Suprapubic skin (tissue), 4 donors: ENCODE data around the gene C1QTNF8. TPM values are rescaled to one million over a fixed set of nuclear protein-coding genes. Genes with fewer than 3 reads are reported as not detected.

Experiments
- DNase-seq, 2 donors: peaks; one replicate each; pipeline ENCODE4 v3.0.0-alpha.2; 2019; ENCODE audit warnings: low spot score in 2 of 2
- H3K27ac ChIP-seq: fragments of 200-600 bp; sonication (generic); one replicate; pipeline ENCODE4 v1.5.1; 2019
- H3K27me3 ChIP-seq: fragments of 200-600 bp; sonication (generic); one replicate; pipeline ENCODE4 v1.5.1; 2019
- H3K36me3 ChIP-seq: fragments of 200-600 bp; sonication (generic); one replicate; pipeline ENCODE4 v1.5.1; 2019
- H3K4me1 ChIP-seq: fragments of 200-600 bp; sonication (generic); one replicate; pipeline ENCODE4 v1.5.1; 2019
- H3K4me3 ChIP-seq: fragments of 200-600 bp; sonication (generic); one replicate; pipeline ENCODE4 v1.5.1; 2019; ENCODE audit warnings: mild to moderate bottlenecking
- H3K9me3 ChIP-seq: fragments of 200-600 bp; sonication (generic); one replicate; pipeline ENCODE4 v1.5.1; 2019
- EP300 ChIP-seq: sonication (generic); formaldehyde crosslinking; IDR thresholded peaks from one replicate; pipeline ENCODE4 v1.6.1; 2017; ENCODE audit warnings: antibody characterized with exemption
- POLR2A ChIP-seq, 2 donors: fragments of 450-650 bp; IDR thresholded peaks; one replicate each; pipeline ENCODE4 v1.6.1; 2017; ENCODE audit warnings: antibody characterized with exemption in 2 of 2, mild to moderate bottlenecking in 2 of 2, moderate library complexity in 2 of 2
- POLR2AphosphoS5 ChIP-seq, 3 donors: sonication (generic); formaldehyde crosslinking; IDR thresholded peaks; one replicate each; pipeline ENCODE4 v1.6.1; 2017; ENCODE audit warnings: antibody characterized with exemption in 3 of 3
- WGBS: methylation state at CpG from one replicate; pipeline ENCODE4 v1.1.5; 2018; 5-methylcytosine and 5-hydroxymethylcytosine counted together
- total RNA-seq, 4 donors: library from RNA; depleted of rRNA; stranded (reverse); fragments of >200 nt; gene quantifications; one replicate each; pipeline ENCODE4 v1.1.0, GENCODE V29; 2016
- TF ChIP-seq, protein P1 (sequence below), 2 donors: fragments of 200-600 bp in 1 of 2; fragments of 450-650 bp in 1 of 2; sonication (generic) in 1 of 2; IDR thresholded peaks; one replicate each; pipeline ENCODE4 v1.5.1; 2016 to 2019; ENCODE audit warnings: antibody characterized with exemption in 2 of 2, mild to moderate bottlenecking in 1 of 2, moderate library complexity in 1 of 2

C1QTNF8 gene
- total RNA-seq, 4 donors from 2014 or later, result not detected

- H3K27me3 ChIP-seq, result peaks cover 91% of the 10 kb centered on the region
- no peak overlapping the region for H3K27ac ChIP-seq
- DNase-seq, result no peak
- no peak overlapping the region for H3K4me3 ChIP-seq
- H3K4me1 ChIP-seq, result no peaks in the 10 kb centered on the region
- H3K9me3 ChIP-seq, result no peaks in the 10 kb centered on the region
- WGBS, result 45% methylated on average over 2 of the region's 19 CpGs
- TF ChIP-seq, protein P1, sequence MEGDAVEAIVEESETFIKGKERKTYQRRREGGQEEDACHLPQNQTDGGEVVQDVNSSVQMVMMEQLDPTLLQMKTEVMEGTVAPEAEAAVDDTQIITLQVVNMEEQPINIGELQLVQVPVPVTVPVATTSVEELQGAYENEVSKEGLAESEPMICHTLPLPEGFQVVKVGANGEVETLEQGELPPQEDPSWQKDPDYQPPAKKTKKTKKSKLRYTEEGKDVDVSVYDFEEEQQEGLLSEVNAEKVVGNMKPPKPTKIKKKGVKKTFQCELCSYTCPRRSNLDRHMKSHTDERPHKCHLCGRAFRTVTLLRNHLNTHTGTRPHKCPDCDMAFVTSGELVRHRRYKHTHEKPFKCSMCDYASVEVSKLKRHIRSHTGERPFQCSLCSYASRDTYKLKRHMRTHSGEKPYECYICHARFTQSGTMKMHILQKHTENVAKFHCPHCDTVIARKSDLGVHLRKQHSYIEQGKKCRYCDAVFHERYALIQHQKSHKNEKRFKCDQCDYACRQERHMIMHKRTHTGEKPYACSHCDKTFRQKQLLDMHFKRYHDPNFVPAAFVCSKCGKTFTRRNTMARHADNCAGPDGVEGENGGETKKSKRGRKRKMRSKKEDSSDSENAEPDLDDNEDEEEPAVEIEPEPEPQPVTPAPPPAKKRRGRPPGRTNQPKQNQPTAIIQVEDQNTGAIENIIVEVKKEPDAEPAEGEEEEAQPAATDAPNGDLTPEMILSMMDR (IDR thresholded peaks at IDR 0.05), result no peak
- TF ChIP-seq EP300 (no peak), POLR2A (IDR thresholded peaks at IDR 0.05) (no peak), POLR2AphosphoS5 (IDR thresholded peaks at IDR 0.05) (no peak)
- H3K36me3 ChIP-seq, result no peaks in the 10 kb centered on the region
Observed at GRCh38 chr16:1119129-1119528, 23.1 kb upstream of the C1QTNF8 start.

DNA sequence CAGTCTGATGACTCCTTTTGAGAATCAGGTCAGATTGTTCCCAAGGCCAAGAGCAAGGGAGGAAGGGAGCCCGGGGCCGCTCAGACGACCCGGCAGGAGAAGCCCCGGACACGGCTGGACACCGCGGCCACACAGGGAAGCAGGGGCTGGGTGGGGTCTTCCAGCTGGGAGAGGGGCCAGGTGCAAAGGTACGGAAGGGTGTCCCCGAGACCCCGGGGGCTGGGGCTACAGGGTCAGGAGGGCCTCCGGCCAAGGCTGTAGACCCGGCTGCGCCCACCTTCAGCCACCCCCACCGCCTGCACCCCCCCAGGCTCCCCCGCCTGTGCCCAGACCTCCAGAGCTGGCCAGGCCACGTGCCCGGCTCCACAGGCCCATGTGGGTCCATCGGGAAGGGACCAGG lies 21.9 kb upstream of the C1QTNF8 start:
- no peak overlapping the region for H3K4me3 ChIP-seq
- H3K27me3 ChIP-seq, result peaks cover 89% of the 10 kb centered on the region
- H3K27ac ChIP-seq, result no peak overlapping the region
- no peaks in the 10 kb centered on the region for H3K4me1 ChIP-seq
- no peaks in the 10 kb centered on the region for H3K36me3 ChIP-seq
- TF ChIP-seq POLR2AphosphoS5 (IDR thresholded peaks at IDR 0.05) (no peak), POLR2A (IDR thresholded peaks at IDR 0.05) (no peak), EP300 (no peak)
- TF ChIP-seq, protein P1 (IDR thresholded peaks at IDR 0.05), result no peak
- H3K9me3 ChIP-seq, result no peaks in the 10 kb centered on the region
- no peak for DNase-seq
- WGBS, result 100% methylated on average over 1 of the region's 19 CpGs

DNA sequence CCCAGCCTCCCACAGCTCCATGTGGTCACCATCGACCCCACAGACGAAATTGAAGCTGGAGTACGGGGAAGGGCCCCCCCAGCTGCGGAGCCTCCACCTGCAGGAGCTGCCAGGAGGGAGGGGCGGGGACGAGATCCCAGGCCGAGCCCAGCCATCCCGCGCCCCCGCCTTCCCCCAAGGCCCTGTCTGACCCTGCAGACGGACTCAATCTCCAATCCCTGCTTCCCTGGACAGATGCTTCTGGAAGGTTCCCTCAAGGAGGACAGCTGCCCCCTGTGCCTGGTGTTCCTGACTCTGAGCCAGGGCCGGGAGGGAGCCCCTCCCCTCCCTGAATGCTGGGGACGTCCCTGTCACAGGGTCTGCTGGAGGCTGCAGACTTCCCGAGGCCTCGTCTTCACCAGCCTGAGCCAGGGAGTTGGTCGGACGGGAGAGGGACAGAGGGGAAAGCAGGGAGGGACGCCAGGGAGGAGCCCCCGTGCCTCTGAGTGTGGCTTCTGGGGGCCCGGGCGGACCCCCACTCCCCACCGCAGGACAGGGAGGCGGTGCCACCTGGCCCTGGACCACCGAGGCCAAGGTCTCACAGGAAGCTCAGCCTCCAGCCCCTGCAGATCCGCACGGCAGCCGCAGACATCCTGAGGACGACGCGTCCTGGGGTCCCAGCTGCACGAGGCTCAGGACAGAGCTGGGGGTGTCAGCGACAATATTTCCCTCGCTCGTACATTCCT lies 21.3 kb upstream of the C1QTNF8 start:
- Histone ChIP-seq H3K9me3 (no peaks in the 10 kb centered on the region), H3K4me3 (no peak overlapping the region), H3K27ac (no peak overlapping the region), H3K36me3 (no peaks in the 10 kb centered on the region), H3K4me1 (no peaks in the 10 kb centered on the region), H3K27me3 (peaks cover 92% of the 10 kb centered on the region)
- TF ChIP-seq, protein P1 (IDR thresholded peaks at IDR 0.05), result no peak
- no peak for TF ChIP-seq EP300
- no peak for TF ChIP-seq POLR2A (IDR thresholded peaks at IDR 0.05)
- no peak for TF ChIP-seq POLR2AphosphoS5 (IDR thresholded peaks at IDR 0.05)
- DNase-seq, result no peak
- 33% methylated on average over 3 of the region's 34 CpGs for WGBS

- Histone ChIP-seq H3K27ac (no peak overlapping the region), H3K36me3 (no peaks in the 10 kb centered on the region), H3K4me3 (no peak overlapping the region), H3K27me3 (peaks cover 97% of the 10 kb centered on the region), H3K9me3 (no peaks in the 10 kb centered on the region), H3K4me1 (no peaks in the 10 kb centered on the region)
- 40% methylated on average over 9 of the region's 16 CpGs for WGBS
- TF ChIP-seq, protein P1 (IDR thresholded peaks at IDR 0.05), result no peak
- no peak for TF ChIP-seq EP300
- no peak for TF ChIP-seq POLR2AphosphoS5 (IDR thresholded peaks at IDR 0.05)
- no peak for DNase-seq
Observed at GRCh38 chr16:1116693-1117077, 20.6 kb upstream of the C1QTNF8 start.

GRCh38 chr16:1113889-1114526 lies 18.0 kb upstream of the C1QTNF8 start:
- no peak for TF ChIP-seq POLR2A (IDR thresholded peaks at IDR 0.05)
- no peak for TF ChIP-seq EP300
- TF ChIP-seq POLR2AphosphoS5 (IDR thresholded peaks at IDR 0.05), result no peak
- TF ChIP-seq, protein P1 (IDR thresholded peaks at IDR 0.05), result no peak
- Histone ChIP-seq H3K4me3 (no peak overlapping the region), H3K27me3 (peaks cover 97% of the 10 kb centered on the region), H3K9me3 (no peaks in the 10 kb centered on the region), H3K27ac (no peak overlapping the region), H3K36me3 (no peaks in the 10 kb centered on the region), H3K4me1 (peaks cover 3% of the 10 kb centered on the region)
- no peak for DNase-seq
- WGBS, result 68% methylated on average over 13 of the region's 15 CpGs
